ENCODE data around the gene DNLZ.
"Not testable (repeated sequence)": the region's sequence is repeated elsewhere in the genome, so short reads cannot be mapped to it uniquely, and the experiment has no call there.

- TF ChIP-seq CTCF, POLR2A (IDR thresholded peaks at IDR 0.05): not testable (repeated sequence)
Measured at GRCh38 chr9:136319955-136320354, 43.6 kb downstream of the DNLZ start.
